HepG2 (cell line): Measurements from ENCODE around the gene TPST1. TPM values are rescaled to one million over a fixed set of nuclear protein-coding genes. Genes with fewer than 3 reads are reported as not detected.

Source experiments
- ARNT ChIP-seq: fragments of 450-650 bp; IDR thresholded peaks from 2 replicates; pipeline ENCODE4 v1.6.1; 2017
- CSRNP2 ChIP-seq: sonication (generic); formaldehyde crosslinking; conservative IDR thresholded peaks from 2 replicates; pipeline ENCODE4 v1.8.0; 2022; ENCODE audit warnings: low read depth, missing genetic modification reagents
- KIAA2018 ChIP-seq: sonication (generic); formaldehyde crosslinking; IDR thresholded peaks from 2 replicates; pipeline ENCODE4 v1.5.0; 2020; ENCODE audit warnings: mild to moderate bottlenecking, missing genetic modification reagents, borderline replicate concordance
- RBM39 ChIP-seq: fragments of 200-400 bp; formaldehyde crosslinking; IDR thresholded peaks from one replicate; pipeline ENCODE4 v1.6.1; 2018; ENCODE audit warnings: antibody characterized with exemption, mild to moderate bottlenecking, low read depth, low read length; ENCODE audit not compliant: poor library complexity, severe bottlenecking
- TAF1 ChIP-seq: sonication (generic); formaldehyde crosslinking; IDR thresholded peaks from 2 replicates; pipeline ENCODE4 v1.4.0; 2020; ENCODE audit warnings: missing genetic modification reagents
- ZEB1 ChIP-seq: IDR thresholded peaks from 2 replicates; pipeline ENCODE4 v1.6.1; 2012; ENCODE audit warnings: mild to moderate bottlenecking, low read depth, inconsistent platforms; ENCODE audit not compliant: insufficient replicate concordance
- ZNF276 ChIP-seq: sonication (generic); formaldehyde crosslinking; IDR thresholded peaks from 2 replicates; pipeline ENCODE4 v1.4.0; 2020; ENCODE audit warnings: mild to moderate bottlenecking, low read depth, missing genetic modification reagents
- ZNF496 ChIP-seq: sonication (generic); formaldehyde crosslinking; IDR thresholded peaks from 2 replicates; pipeline ENCODE4 v1.8.1; 2023; ENCODE audit warnings: mild to moderate bottlenecking, moderate library complexity, missing genetic modification reagents; ENCODE audit not compliant: insufficient replicate concordance
- ZNF609 ChIP-seq: sonication (generic); formaldehyde crosslinking; IDR thresholded peaks from 2 replicates; pipeline ENCODE4 v1.4.0; 2020; ENCODE audit warnings: mild to moderate bottlenecking, missing genetic modification reagents, borderline replicate concordance
- ZNF670 ChIP-seq: sonication (generic); formaldehyde crosslinking; IDR thresholded peaks from 2 replicates; pipeline ENCODE4 v1.8.0; 2022; ENCODE audit warnings: mild to moderate bottlenecking, missing genetic modification reagents, borderline replicate concordance
- polyA plus RNA-seq, 8 experiments: library from polyadenylated mRNA; depleted of rRNA in 3 of 8; stranded (reverse) in 7 of 8; unstranded in 1 of 8; fragments of >200 nt; fragmentation: Illumina TruSeq in 4 of 8; extraction: Trizol in 4 of 8; gene quantifications; 2 replicates each; pipeline versions ENCODE4 v1.2.1 to v1.2.3, GENCODE V29; 2011 to 2016; ENCODE audit warnings: low read depth in 4 of 8, missing spikeins in 1 of 8, mixed read lengths in 1 of 8; ENCODE audit not compliant: insufficient read depth in 1 of 8
- total RNA-seq, 5 experiments: library from RNA; depleted of rRNA; stranded (reverse); fragments of >200 nt; fragmentation: Illumina TruSeq; extraction: Trizol; gene quantifications; 2 replicates each; pipeline ENCODE4 v1.2.3, GENCODE V29; 2016; ENCODE audit warnings: low read depth in 1 of 5

TPST1 gene
- total and polyA plus RNA-seq, 2 of the 13 experiments (the other 11 are each of a cell fraction or from before 2014, with no cell fraction given) = 24.3 to 34.1 TPM

GRCh38 chr7:66204822-66205740 lies at the start of gene TPST1 (continued):
- TF ChIP-seq KIAA2018 (0 out of 2 replicates have a peak, but pooled peaks have one; percentile 80), CSRNP2 (CRISPR knock-in tag) (no peak), ZNF670 (CRISPR knock-in tag) (peak; percentile 64; the same call in 1 of the 2 replicates), TAF1 (peak; percentile 96), ZNF609 (CRISPR knock-in tag) (peak; percentile 42; the same call in 1 of the 2 replicates), RBM39 (peak; percentile 86), ZNF276 (0 out of 2 replicates have a peak, but pooled peaks have one; percentile 24), ZNF496 (CRISPR knock-in tag) (no peak), ZEB1 (no peak), ARNT (no peak)
